K562 (cell line): ENCODE results near the gene DOP1B. TPM values are rescaled to one million over a fixed set of nuclear protein-coding genes. Genes with fewer than 3 reads are reported as not detected.

Source experiments
- MCM2 ChIP-seq: fragments of 450-650 bp; IDR thresholded peaks from 2 replicates; pipeline ENCODE4 v1.6.1; 2017; ENCODE audit warnings: low read depth, mild to moderate bottlenecking
- MCM3 ChIP-seq: fragments of 450-650 bp; IDR thresholded peaks from 2 replicates; pipeline ENCODE4 v1.6.1; 2016
- NEUROD1 ChIP-seq: fragments of 150-350 bp; IDR thresholded peaks from 2 replicates; pipeline ENCODE4 v1.6.1; 2014; ENCODE audit warnings: borderline replicate concordance, low read length, low read depth; ENCODE audit not compliant: partially characterized antibody
- SMAD4 ChIP-seq: fragments of 250-450 bp; sonication (Bioruptor Pico); conservative IDR thresholded peaks from 2 replicates; pipeline ENCODE4 v1.8.0; 2021; ENCODE audit warnings: inconsistent platforms, mild to moderate bottlenecking, moderate library complexity
- SMARCA4 ChIP-seq: fragments of 450-650 bp; IDR thresholded peaks from 2 replicates; pipeline ENCODE4 v1.6.1; 2016
- polyA plus RNA-seq, 8 experiments: library from polyadenylated mRNA; depleted of rRNA in 4 of 8; stranded (reverse) in 5 of 8; unstranded in 3 of 8; fragments of >200 nt; fragmentation: Nextera tagmentation in 2 of 8; fragmentation: Illumina TruSeq in 1 of 8; extraction: Ambion mirVana in 2 of 8; extraction: Trizol in 1 of 8; gene quantifications; 2 replicates each; pipeline versions ENCODE4 v1.2.1 to v1.2.3, GENCODE V29; 2011 to 2014; ENCODE audit warnings: inconsistent platforms in 1 of 8, missing spikeins in 1 of 8
- total RNA-seq, 7 experiments: library from RNA; depleted of rRNA in 6 of 7; stranded (reverse); fragments of >200 nt in 6 of 7; fragmentation: Illumina TruSeq in 2 of 7; extraction: Trizol in 2 of 7; gene quantifications; 2 replicates each; pipeline versions ENCODE4 v1.2.1 to v1.2.3, GENCODE V29; 2011 to 2021; ENCODE audit warnings: low replicate concordance in 1 of 7
- TF ChIP-seq, protein P1 (sequence below): fragments of 200-800 bp; sonication (Bioruptor generic); IDR thresholded peaks from 2 replicates; pipeline ENCODE4 v1.6.1; 2016; ENCODE audit warnings: missing genetic modification characterization, missing compliant biosample characterization
- TF ChIP-seq, protein P2 (sequence below), 2 experiments: fragments of 450-650 bp; IDR thresholded peaks; 2 replicates each; pipeline ENCODE4 v1.6.1; 2016; ENCODE audit warnings: mild to moderate bottlenecking in 2 of 2, borderline replicate concordance in 1 of 2, low read depth in 1 of 2, moderate library complexity in 1 of 2
- TF ChIP-seq, protein P3 (sequence below): fragments of 250-450 bp; sonication (Bioruptor Pico); IDR thresholded peaks from 2 replicates; pipeline ENCODE4 v1.4.0; 2020

Gene DOP1B
- total and polyA plus RNA-seq, 9 of the 15 experiments (the other 6 are each of a cell fraction or from before 2014, with no cell fraction given): 0.04 to 2.2 (median 0.68) TPM

GRCh38 chr21:36141513-36141925, 15.1 kb upstream of the DOP1B start (continued):
- TF ChIP-seq, protein P1, sequence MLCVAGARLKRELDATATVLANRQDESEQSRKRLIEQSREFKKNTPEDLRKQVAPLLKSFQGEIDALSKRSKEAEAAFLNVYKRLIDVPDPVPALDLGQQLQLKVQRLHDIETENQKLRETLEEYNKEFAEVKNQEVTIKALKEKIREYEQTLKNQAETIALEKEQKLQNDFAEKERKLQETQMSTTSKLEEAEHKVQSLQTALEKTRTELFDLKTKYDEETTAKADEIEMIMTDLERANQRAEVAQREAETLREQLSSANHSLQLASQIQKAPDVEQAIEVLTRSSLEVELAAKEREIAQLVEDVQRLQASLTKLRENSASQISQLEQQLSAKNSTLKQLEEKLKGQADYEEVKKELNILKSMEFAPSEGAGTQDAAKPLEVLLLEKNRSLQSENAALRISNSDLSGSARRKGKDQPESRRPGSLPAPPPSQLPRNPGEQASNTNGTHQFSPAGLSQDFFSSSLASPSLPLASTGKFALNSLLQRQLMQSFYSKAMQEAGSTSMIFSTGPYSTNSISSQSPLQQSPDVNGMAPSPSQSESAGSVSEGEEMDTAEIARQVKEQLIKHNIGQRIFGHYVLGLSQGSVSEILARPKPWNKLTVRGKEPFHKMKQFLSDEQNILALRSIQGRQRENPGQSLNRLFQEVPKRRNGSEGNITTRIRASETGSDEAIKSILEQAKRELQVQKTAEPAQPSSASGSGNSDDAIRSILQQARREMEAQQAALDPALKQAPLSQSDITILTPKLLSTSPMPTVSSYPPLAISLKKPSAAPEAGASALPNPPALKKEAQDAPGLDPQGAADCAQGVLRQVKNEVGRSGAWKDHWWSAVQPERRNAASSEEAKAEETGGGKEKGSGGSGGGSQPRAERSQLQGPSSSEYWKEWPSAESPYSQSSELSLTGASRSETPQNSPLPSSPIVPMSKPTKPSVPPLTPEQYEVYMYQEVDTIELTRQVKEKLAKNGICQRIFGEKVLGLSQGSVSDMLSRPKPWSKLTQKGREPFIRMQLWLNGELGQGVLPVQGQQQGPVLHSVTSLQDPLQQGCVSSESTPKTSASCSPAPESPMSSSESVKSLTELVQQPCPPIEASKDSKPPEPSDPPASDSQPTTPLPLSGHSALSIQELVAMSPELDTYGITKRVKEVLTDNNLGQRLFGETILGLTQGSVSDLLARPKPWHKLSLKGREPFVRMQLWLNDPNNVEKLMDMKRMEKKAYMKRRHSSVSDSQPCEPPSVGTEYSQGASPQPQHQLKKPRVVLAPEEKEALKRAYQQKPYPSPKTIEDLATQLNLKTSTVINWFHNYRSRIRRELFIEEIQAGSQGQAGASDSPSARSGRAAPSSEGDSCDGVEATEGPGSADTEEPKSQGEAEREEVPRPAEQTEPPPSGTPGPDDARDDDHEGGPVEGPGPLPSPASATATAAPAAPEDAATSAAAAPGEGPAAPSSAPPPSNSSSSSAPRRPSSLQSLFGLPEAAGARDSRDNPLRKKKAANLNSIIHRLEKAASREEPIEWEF (CRISPR knock-in tag): no peak
- TF ChIP-seq, protein P2, sequence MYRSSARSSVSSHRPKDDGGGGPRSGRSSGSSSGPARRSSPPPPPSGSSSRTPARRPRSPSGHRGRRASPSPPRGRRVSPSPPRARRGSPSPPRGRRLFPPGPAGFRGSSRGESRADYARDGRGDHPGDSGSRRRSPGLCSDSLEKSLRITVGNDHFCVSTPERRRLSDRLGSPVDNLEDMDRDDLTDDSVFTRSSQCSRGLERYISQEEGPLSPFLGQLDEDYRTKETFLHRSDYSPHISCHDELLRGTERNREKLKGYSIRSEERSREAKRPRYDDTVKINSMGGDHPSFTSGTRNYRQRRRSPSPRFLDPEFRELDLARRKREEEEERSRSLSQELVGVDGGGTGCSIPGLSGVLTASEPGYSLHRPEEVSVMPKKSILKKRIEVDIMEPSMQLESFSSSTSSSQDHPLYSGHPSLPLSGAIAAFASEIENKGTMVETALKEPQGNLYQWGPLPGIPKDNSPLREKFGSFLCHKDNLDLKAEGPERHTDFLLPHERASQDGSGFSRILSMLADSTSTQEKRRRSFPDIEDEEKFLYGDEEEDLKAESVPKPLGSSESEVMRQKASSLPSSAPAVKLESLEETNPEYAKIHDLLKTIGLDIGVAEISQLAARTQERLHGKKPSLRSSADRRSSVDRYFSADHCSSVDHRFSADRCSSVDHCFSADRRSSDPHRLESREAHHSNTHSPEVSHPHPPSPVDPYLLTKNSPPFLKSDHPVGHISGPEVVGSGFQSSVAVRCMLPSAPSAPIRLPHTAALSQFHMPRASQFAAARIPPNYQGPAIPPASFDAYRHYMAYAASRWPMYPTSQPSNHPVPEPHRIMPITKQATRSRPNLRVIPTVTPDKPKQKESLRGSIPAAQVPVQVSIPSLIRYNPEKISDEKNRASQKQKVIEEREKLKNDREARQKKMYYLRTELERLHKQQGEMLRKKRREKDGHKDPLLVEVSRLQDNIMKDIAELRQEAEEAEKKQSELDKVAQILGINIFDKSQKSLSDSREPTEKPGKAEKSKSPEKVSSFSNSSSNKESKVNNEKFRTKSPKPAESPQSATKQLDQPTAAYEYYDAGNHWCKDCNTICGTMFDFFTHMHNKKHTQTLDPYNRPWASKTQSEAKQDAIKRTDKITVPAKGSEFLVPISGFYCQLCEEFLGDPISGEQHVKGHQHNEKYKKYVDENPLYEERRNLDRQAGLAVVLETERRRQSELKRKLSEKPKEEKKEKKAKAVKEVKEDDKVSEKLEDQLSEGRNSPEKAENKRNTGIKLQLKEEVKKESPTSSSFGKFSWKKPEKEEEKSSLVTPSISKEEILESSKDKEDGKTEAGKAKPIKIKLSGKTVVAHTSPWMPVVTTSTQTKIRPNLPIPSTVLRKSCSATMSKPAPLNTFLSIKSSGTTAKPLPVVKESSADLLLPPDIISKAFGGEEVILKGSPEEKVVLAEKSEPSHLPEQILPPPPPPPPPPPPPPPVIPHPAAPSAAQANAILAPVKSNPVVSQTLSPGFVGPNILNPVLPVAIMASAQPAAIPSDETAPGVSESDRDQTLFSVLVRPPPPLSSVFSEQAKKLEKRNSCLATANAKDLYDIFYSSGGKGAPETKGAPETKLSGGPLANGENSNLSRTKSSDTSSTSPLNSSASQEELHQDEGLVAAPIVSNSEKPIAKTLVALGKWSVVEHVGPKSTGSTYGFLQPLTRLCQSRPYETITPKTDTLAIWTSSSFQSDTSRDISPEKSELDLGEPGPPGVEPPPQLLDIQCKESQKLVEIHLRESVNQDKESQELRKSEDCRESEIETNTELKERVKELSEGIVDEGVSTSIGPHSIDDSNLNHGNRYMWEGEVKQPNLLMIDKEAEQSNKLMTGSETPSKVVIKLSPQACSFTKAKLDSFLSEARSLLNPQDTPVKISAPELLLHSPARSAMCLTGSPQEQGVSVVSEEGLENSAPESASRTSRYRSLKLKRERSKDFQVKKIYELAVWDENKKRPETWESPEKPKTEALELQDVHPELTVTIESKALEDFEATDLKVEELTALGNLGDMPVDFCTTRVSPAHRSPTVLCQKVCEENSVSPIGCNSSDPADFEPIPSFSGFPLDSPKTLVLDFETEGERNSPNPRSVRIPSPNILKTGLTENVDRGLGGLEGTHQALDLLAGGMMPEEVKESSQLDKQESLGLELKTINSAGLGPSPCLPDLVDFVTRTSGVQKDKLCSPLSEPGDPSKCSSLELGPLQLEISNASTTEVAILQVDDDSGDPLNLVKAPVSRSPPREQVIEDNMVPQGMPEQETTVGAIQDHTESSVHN (IDR thresholded peaks at IDR 0.05; ENCODE audit: borderline replicate concordance in 1 of 2, low read depth in 1 of 2): no peak
- TF ChIP-seq SMAD4 (CRISPR knock-in tag) (no peak), SMARCA4 (no peak), MCM2 (no peak), MCM3 (no peak), NEUROD1 (no peak)
- TF ChIP-seq, protein P3, sequence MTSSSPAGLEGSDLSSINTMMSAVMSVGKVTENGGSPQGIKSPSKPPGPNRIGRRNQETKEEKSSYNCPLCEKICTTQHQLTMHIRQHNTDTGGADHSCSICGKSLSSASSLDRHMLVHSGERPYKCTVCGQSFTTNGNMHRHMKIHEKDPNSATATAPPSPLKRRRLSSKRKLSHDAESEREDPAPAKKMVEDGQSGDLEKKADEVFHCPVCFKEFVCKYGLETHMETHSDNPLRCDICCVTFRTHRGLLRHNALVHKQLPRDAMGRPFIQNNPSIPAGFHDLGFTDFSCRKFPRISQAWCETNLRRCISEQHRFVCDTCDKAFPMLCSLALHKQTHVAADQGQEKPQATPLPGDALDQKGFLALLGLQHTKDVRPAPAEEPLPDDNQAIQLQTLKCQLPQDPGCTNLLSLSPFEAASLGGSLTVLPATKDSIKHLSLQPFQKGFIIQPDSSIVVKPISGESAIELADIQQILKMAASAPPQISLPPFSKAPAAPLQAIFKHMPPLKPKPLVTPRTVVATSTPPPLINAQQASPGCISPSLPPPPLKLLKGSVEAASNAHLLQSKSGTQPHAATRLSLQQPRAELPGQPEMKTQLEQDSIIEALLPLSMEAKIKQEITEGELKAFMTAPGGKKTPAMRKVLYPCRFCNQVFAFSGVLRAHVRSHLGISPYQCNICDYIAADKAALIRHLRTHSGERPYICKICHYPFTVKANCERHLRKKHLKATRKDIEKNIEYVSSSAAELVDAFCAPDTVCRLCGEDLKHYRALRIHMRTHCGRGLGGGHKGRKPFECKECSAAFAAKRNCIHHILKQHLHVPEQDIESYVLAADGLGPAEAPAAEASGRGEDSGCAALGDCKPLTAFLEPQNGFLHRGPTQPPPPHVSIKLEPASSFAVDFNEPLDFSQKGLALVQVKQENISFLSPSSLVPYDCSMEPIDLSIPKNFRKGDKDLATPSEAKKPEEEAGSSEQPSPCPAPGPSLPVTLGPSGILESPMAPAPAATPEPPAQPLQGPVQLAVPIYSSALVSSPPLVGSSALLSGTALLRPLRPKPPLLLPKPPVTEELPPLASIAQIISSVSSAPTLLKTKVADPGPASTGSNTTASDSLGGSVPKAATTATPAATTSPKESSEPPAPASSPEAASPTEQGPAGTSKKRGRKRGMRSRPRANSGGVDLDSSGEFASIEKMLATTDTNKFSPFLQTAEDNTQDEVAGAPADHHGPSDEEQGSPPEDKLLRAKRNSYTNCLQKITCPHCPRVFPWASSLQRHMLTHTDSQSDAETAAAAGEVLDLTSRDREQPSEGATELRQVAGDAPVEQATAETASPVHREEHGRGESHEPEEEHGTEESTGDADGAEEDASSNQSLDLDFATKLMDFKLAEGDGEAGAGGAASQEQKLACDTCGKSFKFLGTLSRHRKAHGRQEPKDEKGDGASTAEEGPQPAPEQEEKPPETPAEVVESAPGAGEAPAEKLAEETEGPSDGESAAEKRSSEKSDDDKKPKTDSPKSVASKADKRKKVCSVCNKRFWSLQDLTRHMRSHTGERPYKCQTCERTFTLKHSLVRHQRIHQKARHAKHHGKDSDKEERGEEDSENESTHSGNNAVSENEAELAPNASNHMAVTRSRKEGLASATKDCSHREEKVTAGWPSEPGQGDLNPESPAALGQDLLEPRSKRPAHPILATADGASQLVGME: 0 out of 2 replicates have a peak, but pooled peaks have one; percentile 49
